ENCODE measurements around the gene CERK. TPM values are rescaled to one million over a fixed set of nuclear protein-coding genes. Genes with fewer than 3 reads are reported as not detected.

CERK gene
- total RNA-seq, 3 donors from 2014 or later, result 23.3 to 37.3 (median 26.5) TPM

DNA sequence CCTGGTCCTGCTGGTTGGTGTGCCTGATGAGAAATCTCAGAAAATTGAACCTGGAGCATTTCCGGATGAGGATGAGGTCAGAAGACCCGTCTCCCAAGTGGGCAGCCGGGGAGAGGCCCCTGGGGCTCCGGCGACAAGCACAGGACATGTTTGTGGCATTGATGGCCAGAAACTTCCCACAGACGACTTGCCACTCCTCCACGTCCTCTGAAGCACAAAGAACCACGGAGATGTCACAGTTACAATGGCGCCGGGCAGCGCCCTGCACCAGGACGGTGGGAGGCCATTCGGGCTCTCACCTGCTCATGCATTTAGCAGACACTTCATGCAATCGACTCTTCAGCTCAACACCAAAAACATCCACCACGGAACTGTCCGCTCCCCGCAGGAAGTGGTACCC, 46.5 kb downstream of the CERK start:
- DNase-seq (ENCODE audit: low spot score in 2 of 2), result no peak
- no peaks in the 10 kb centered on the region for H3K4me1 ChIP-seq
- intact Hi-C loops (cut with DNase I; ENCODE audit: low total_unique reads), result no loop called here
- TF ChIP-seq POLR2A (IDR thresholded peaks at IDR 0.05) (no peak), POLR2AphosphoS5 (IDR thresholded peaks at IDR 0.05) (no peak)
- TF ChIP-seq, protein P1, sequence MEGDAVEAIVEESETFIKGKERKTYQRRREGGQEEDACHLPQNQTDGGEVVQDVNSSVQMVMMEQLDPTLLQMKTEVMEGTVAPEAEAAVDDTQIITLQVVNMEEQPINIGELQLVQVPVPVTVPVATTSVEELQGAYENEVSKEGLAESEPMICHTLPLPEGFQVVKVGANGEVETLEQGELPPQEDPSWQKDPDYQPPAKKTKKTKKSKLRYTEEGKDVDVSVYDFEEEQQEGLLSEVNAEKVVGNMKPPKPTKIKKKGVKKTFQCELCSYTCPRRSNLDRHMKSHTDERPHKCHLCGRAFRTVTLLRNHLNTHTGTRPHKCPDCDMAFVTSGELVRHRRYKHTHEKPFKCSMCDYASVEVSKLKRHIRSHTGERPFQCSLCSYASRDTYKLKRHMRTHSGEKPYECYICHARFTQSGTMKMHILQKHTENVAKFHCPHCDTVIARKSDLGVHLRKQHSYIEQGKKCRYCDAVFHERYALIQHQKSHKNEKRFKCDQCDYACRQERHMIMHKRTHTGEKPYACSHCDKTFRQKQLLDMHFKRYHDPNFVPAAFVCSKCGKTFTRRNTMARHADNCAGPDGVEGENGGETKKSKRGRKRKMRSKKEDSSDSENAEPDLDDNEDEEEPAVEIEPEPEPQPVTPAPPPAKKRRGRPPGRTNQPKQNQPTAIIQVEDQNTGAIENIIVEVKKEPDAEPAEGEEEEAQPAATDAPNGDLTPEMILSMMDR (IDR thresholded peaks at IDR 0.05), result no peak
- no peaks in the 10 kb centered on the region for H3K9me3 ChIP-seq
- no peak overlapping the region for H3K4me3 ChIP-seq
- H3K36me3 ChIP-seq, result no peaks in the 10 kb centered on the region
- no peaks in the 10 kb centered on the region for H3K27me3 ChIP-seq
- H3K27ac ChIP-seq, result no peak overlapping the region

DNA sequence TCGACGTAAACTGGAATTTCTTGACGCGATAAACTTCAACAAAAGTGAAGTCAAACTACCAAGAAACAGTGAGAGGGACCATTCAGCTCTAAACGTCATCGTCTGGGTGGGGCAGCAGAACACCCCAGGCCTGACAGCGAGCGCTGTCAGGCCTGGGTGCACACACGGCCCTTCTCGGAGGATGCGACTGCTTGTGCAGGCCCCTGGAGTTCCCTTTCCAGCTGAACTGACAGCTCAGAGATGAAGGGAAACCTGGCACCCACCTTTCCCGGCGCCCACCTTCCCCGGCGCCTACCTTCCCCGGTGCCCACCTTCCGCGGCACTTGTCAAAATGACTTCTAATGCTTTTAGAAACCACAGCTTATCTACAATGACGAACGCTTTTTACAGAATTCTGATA, 47.9 kb downstream of the CERK start:
- H3K4me3 ChIP-seq, result no peak overlapping the region
- DNase-seq (ENCODE audit: low spot score in 2 of 2), result no peak
- H3K27me3 ChIP-seq, result no peaks in the 10 kb centered on the region
- intact Hi-C loops (cut with DNase I; ENCODE audit: low total_unique reads), result no loop called here
- no peaks in the 10 kb centered on the region for H3K36me3 ChIP-seq
- no peak overlapping the region for H3K27ac ChIP-seq
- H3K9me3 ChIP-seq, result no peaks in the 10 kb centered on the region
- H3K4me1 ChIP-seq, result no peaks in the 10 kb centered on the region
- TF ChIP-seq, protein P1 (IDR thresholded peaks at IDR 0.05), result no peak
- no peak for TF ChIP-seq POLR2A (IDR thresholded peaks at IDR 0.05)
- TF ChIP-seq POLR2AphosphoS5 (IDR thresholded peaks at IDR 0.05), result no peak

DNA sequence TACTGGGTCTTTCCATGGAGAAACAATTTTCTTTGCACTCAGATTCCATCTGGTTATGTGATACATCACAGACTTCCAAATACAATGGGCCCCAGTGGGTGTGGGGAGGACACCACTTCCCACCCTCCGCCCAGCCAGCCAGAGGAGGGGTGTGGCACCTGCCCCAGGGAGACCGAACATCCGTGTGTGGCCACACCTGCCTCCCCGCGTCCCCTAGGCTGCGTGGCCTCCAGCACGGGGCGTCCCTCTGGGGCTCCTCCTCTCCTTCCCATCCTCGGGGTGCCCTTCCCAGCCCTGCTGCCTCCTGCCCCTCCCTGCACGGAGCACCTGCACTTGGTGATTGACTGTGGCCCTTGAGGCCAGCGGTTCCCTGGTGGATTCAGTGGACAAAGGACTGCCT, 49.1 kb downstream of the CERK start:
- H3K9me3 ChIP-seq, result no peaks in the 10 kb centered on the region
- no peaks in the 10 kb centered on the region for H3K27me3 ChIP-seq
- TF ChIP-seq POLR2A (IDR thresholded peaks at IDR 0.05) (no peak), POLR2AphosphoS5 (IDR thresholded peaks at IDR 0.05) (no peak)
- TF ChIP-seq, protein P1 (IDR thresholded peaks at IDR 0.05), result no peak
- no peak overlapping the region for H3K4me3 ChIP-seq
- no peak for DNase-seq (ENCODE audit: low spot score in 2 of 2)
- no peak overlapping the region for H3K27ac ChIP-seq
- H3K4me1 ChIP-seq, result no peaks in the 10 kb centered on the region
- no peaks in the 10 kb centered on the region for H3K36me3 ChIP-seq
- intact Hi-C loops (cut with DNase I; ENCODE audit: low total_unique reads), result loop anchor here (10.0 kb wide), 1 partner anchor 1814 kb away; no protein-coding TSS in a partner anchor

DNA sequence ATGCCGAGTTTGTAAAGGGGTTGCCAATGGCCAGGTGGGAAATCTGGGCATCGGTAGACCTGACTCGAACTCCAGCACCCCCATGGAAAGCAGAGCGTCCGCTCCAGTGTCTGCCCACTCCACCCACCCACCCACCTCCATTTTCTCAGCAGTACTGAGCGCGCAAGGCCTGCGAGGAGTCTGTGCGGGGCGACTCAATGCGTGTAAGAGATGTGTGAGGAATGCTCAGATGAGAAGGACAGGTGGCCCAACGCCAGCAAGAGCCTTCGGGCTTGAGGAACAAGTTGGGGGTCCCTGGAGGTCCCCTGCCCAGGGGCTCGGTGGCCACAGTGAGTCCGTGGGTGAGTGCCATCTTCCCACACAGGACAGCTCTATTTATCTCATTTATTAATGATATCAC, 50.6 kb downstream of the CERK start:
- H3K36me3 ChIP-seq, result no peaks in the 10 kb centered on the region
- no peak overlapping the region for H3K4me3 ChIP-seq
- H3K27me3 ChIP-seq, result no peaks in the 10 kb centered on the region
- peak overlapping the region in 1 of 2 donors; percentile 38 for H3K27ac ChIP-seq
- TF ChIP-seq POLR2AphosphoS5 (IDR thresholded peaks at IDR 0.05), result no peak
- TF ChIP-seq POLR2A (IDR thresholded peaks at IDR 0.05), result no peak
- TF ChIP-seq, protein P1 (IDR thresholded peaks at IDR 0.05), result no peak
- intact Hi-C loops (cut with DNase I; ENCODE audit: low total_unique reads), result loop anchor here (10.0 kb wide), 1 partner anchor 1813 kb away; no protein-coding TSS in a partner anchor
- H3K9me3 ChIP-seq, result no peaks in the 10 kb centered on the region
- no peak for DNase-seq (ENCODE audit: low spot score in 2 of 2)
- H3K4me1 ChIP-seq, result no peaks in the 10 kb centered on the region

DNA sequence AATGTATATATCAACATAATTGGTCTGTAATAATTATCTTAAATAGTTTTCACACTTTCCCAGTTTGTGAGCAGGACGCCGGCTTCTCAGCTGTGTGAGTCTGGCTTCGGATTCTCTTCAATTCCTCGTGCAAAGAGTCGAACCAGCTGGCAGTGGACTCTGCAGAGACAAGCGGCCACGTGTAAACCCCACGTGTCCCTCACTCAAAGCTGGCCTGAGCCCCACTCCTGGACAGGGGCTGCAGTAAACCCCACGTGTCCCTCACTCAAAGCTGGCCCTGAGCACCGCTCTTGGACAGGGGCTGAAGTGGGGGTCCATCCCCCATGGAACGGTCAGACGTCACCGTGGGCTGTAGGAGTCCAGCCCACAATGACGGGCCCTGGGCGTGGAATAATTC, 51.0 kb downstream of the CERK start:
- TF ChIP-seq, protein P1 (IDR thresholded peaks at IDR 0.05), result no peak
- TF ChIP-seq POLR2A (IDR thresholded peaks at IDR 0.05), result no peak
- no peak for TF ChIP-seq POLR2AphosphoS5 (IDR thresholded peaks at IDR 0.05)
- Histone ChIP-seq H3K27ac (peak overlapping the region in 1 of 2 donors; percentile 38), H3K4me1 (no peaks in the 10 kb centered on the region), H3K27me3 (no peaks in the 10 kb centered on the region), H3K36me3 (no peaks in the 10 kb centered on the region), H3K4me3 (no peak overlapping the region), H3K9me3 (no peaks in the 10 kb centered on the region)
- intact Hi-C loops (cut with DNase I; ENCODE audit: low total_unique reads), result loop anchor here (10.0 kb wide), 1 partner anchor 1812 kb away; no protein-coding TSS in a partner anchor
- no peak for DNase-seq (ENCODE audit: low spot score in 2 of 2)
